SU-DHL-6 (cell line): ENCODE measurements around the gene PTDSS2.
A peak's percentile ranks its signal among the peaks of the same experiment; 100 is the strongest.

Experiments used
- H2AFZ ChIP-seq: fragments of 200-600 bp; sonication (generic); 2 replicates; pipeline ENCODE4 v1.6.1; 2014; ENCODE audit warnings: low read depth, mild to moderate bottlenecking, moderate library complexity, mixed read lengths, antibody characterized with exemption, low read length; ENCODE audit not compliant: severe bottlenecking
- H3F3A ChIP-seq: fragments of 200-600 bp; shearing (Covaris generic); 2 replicates; pipeline ENCODE4 v1.6.0; 2016; ENCODE audit warnings: antibody characterized with exemption, mild to moderate bottlenecking; ENCODE audit not compliant: insufficient read depth
- H3K27ac ChIP-seq: fragments of 200-600 bp; sonication (generic); 2 replicates; pipeline ENCODE4 v1.5.1; 2016; ENCODE audit warnings: low read depth, mild to moderate bottlenecking, low read length, moderate library complexity, mixed read lengths
- H3K27me3 ChIP-seq: fragments of 200-600 bp; sonication (generic), shearing (Covaris generic); 2 replicates; pipeline ENCODE4 v1.6.0; 2014; ENCODE audit warnings: mild to moderate bottlenecking, low read length
- H3K36me3 ChIP-seq: fragments of 200-600 bp; sonication (generic); 2 replicates; pipeline ENCODE4 v1.6.1; 2014; ENCODE audit warnings: mild to moderate bottlenecking, low read length, mixed read lengths
- H3K4me2 ChIP-seq: fragments of 300-600, 200-600 bp; shearing (Covaris generic), sonication (generic); 2 replicates; pipeline ENCODE4 v1.6.0; 2014; ENCODE audit warnings: low read length, low read depth, mild to moderate bottlenecking; ENCODE audit not compliant: poor library complexity, severe bottlenecking
- H3K4me3 ChIP-seq: fragments of 200-600 bp; sonication (generic); 2 replicates; pipeline ENCODE4 v1.5.1; 2014; ENCODE audit warnings: antibody characterized with exemption, low read length, mild to moderate bottlenecking, mixed read lengths; ENCODE audit not compliant: insufficient read depth, poor library complexity, severe bottlenecking
- H3K79me2 ChIP-seq: fragments of 200-600 bp; sonication (generic); 2 replicates; pipeline ENCODE4 v1.6.1; 2014; ENCODE audit warnings: mild to moderate bottlenecking, low read length, moderate library complexity; ENCODE audit not compliant: insufficient read depth
- H3K9ac ChIP-seq: fragments of 200-600 bp; sonication (generic); 2 replicates; pipeline ENCODE4 v1.7.0; 2014; ENCODE audit warnings: mild to moderate bottlenecking, low read length
- H3K9me2 ChIP-seq: fragments of 200-600 bp; sonication (generic); replicated peaks from 2 replicates; pipeline ENCODE4 v1.6.1; 2014; ENCODE audit warnings: low read length; ENCODE audit not compliant: insufficient read depth
- H3K9me3 ChIP-seq: fragments of 200-600 bp; sonication (generic); 2 replicates; pipeline ENCODE4 v1.6.1; 2014; ENCODE audit warnings: low read length, mixed read lengths; ENCODE audit not compliant: insufficient read depth
- H4K20me1 ChIP-seq: fragments of 200-600 bp; sonication (generic); 2 replicates; pipeline ENCODE4 v1.6.1; 2014; ENCODE audit warnings: low read depth, mild to moderate bottlenecking, antibody characterized with exemption, low read length, moderate library complexity, mixed read lengths
- CTCF ChIP-seq: fragments of 200-600 bp; sonication (generic); IDR thresholded peaks from one replicate; pipeline ENCODE4 v1.5.1; 2017; ENCODE audit warnings: antibody characterized with exemption, mild to moderate bottlenecking, low read length, moderate library complexity; ENCODE audit not compliant: insufficient read depth, poor library complexity, severe bottlenecking
- EZH2phosphoT487 ChIP-seq: fragments of 200-600 bp; sonication (generic), shearing (Covaris generic); conservative IDR thresholded peaks from 2 replicates; pipeline ENCODE4 v1.6.1; 2018; ENCODE audit warnings: mild to moderate bottlenecking, antibody characterized with exemption, low read length, moderate library complexity, mixed read lengths

The PTDSS2 gene

GRCh38 chr11:490930-491260 lies 40.8 kb downstream of the PTDSS2 start:
- H3K36me3 ChIP-seq: no peaks in the 10 kb centered on the region
- no peaks in the 10 kb centered on the region for H3K27me3 ChIP-seq
- H3K4me2 ChIP-seq: no peak overlapping the region
- no peaks in the 10 kb centered on the region for H3F3A ChIP-seq
- no peak overlapping the region for H2AFZ ChIP-seq
- no peaks in the 10 kb centered on the region for H4K20me1 ChIP-seq
- no peaks in the 10 kb centered on the region for H3K9me3 ChIP-seq
- no peaks in the 10 kb centered on the region for H3K79me2 ChIP-seq
- no peak overlapping the region for H3K9ac ChIP-seq
- H3K4me3 ChIP-seq: no peak overlapping the region
- TF ChIP-seq EZH2phosphoT487 (no peak), CTCF (no peak)
- no peaks in the 10 kb centered on the region for H3K9me2 ChIP-seq
- H3K27ac ChIP-seq: no peak overlapping the region

GRCh38 chr11:491358-491757 lies 41.3 kb downstream of the PTDSS2 start:
- H3K9me3 ChIP-seq: no peaks in the 10 kb centered on the region
- H3K9me2 ChIP-seq: no peaks in the 10 kb centered on the region
- no peak overlapping the region for H3K4me3 ChIP-seq
- H2AFZ ChIP-seq: no peak overlapping the region
- no peaks in the 10 kb centered on the region for H3K79me2 ChIP-seq
- H3F3A ChIP-seq: 0 out of 2 replicates have a peak, but pooled peaks cover 3% of the 10 kb centered on the region
- no peaks in the 10 kb centered on the region for H4K20me1 ChIP-seq
- no peak overlapping the region for H3K4me2 ChIP-seq
- H3K9ac ChIP-seq: no peak overlapping the region
- H3K27ac ChIP-seq: no peak overlapping the region
- H3K27me3 ChIP-seq: no peaks in the 10 kb centered on the region
- TF ChIP-seq CTCF (no peak), EZH2phosphoT487 (no peak)
- no peaks in the 10 kb centered on the region for H3K36me3 ChIP-seq

- H3K4me2 ChIP-seq: peak overlapping the region; percentile 1
- H3K9me2 ChIP-seq: no peaks in the 10 kb centered on the region
- no peak overlapping the region for H3K4me3 ChIP-seq
- TF ChIP-seq EZH2phosphoT487: no peak
- no peak for TF ChIP-seq CTCF
- no peaks in the 10 kb centered on the region for H3K79me2 ChIP-seq
- H3K9me3 ChIP-seq: no peaks in the 10 kb centered on the region
- no peaks in the 10 kb centered on the region for H4K20me1 ChIP-seq
- H3F3A ChIP-seq: 0 out of 2 replicates have a peak, but pooled peaks cover 3% of the 10 kb centered on the region
- H3K9ac ChIP-seq: no peak overlapping the region
- no peak overlapping the region for H2AFZ ChIP-seq
- no peaks in the 10 kb centered on the region for H3K27me3 ChIP-seq
- no peaks in the 10 kb centered on the region for H3K36me3 ChIP-seq
- H3K27ac ChIP-seq: peak overlapping the region; percentile 49
Measured at GRCh38 chr11:492427-493226, 42.5 kb downstream of the PTDSS2 start.
